H9 (cell line): Measurements from ENCODE around the gene KIF26A. TPM values are rescaled to one million over a fixed set of nuclear protein-coding genes. Genes with fewer than 3 reads are reported as not detected.

ENCODE experiments used
- DNase-seq: peaks from one replicate; pipeline ENCODE4 v3.0.0-alpha.2; 2017
- H2AFZ ChIP-seq: one replicate; pipeline ENCODE4 v1.6.1; 2013; ENCODE audit warnings: mild to moderate bottlenecking, low read length, control low read depth, moderate library complexity
- H2AK5ac ChIP-seq: 2 replicates; pipeline ENCODE4 v1.6.1; 2013; ENCODE audit warnings: low read length, control low read depth, mixed read lengths; ENCODE audit not compliant: insufficient read length
- H2BK120ac ChIP-seq: one replicate; pipeline ENCODE4 v1.6.1; 2013; ENCODE audit warnings: low read depth, mild to moderate bottlenecking, low read length, control low read depth, inconsistent platforms; ENCODE audit not compliant: poor library complexity, severe bottlenecking
- H2BK12ac ChIP-seq: 2 replicates; pipeline ENCODE4 v1.6.1; 2013; ENCODE audit warnings: low read length, control low read depth, mixed read lengths, low read depth; ENCODE audit not compliant: insufficient read length
- H2BK15ac ChIP-seq: 2 replicates; pipeline ENCODE4 v1.6.1; 2013; ENCODE audit warnings: low read depth, low read length, control low read depth
- H2BK20ac ChIP-seq: one replicate; pipeline ENCODE4 v1.6.1; 2013; ENCODE audit warnings: low read depth, mild to moderate bottlenecking, low read length, control low read depth, inconsistent platforms; ENCODE audit not compliant: poor library complexity, severe bottlenecking
- H2BK5ac ChIP-seq: 2 replicates; pipeline ENCODE4 v1.6.1; 2013; ENCODE audit warnings: low read length, control low read depth, mixed read lengths; ENCODE audit not compliant: insufficient read length
- H3K14ac ChIP-seq: 2 replicates; pipeline ENCODE4 v1.6.1; 2013; ENCODE audit warnings: low read length, control low read depth; ENCODE audit not compliant: insufficient read depth
- H3K18ac ChIP-seq: 2 replicates; pipeline ENCODE4 v1.6.1; 2013; ENCODE audit warnings: low read depth, mild to moderate bottlenecking, mixed read lengths, low read length, control low read depth; ENCODE audit not compliant: insufficient read length
- H3K23ac ChIP-seq: 2 replicates; pipeline ENCODE4 v1.6.1; 2013; ENCODE audit warnings: low read length, control low read depth, mixed read lengths, low read depth; ENCODE audit not compliant: insufficient read length
- H3K23me2 ChIP-seq: 2 replicates; pipeline ENCODE4 v1.6.1; 2013; ENCODE audit warnings: low read depth, mild to moderate bottlenecking, mixed read lengths, low read length, control low read depth; ENCODE audit not compliant: insufficient read length, poor library complexity, severe bottlenecking
- H3K27ac ChIP-seq: 2 replicates; pipeline ENCODE4 v1.5.1; 2013; ENCODE audit warnings: low read length, control low read depth, mixed read lengths, low read depth; ENCODE audit not compliant: insufficient read length
- H3K27me3 ChIP-seq: 2 replicates; pipeline ENCODE4 v1.6.1; 2013; ENCODE audit warnings: low read length, control low read depth, inconsistent platforms; ENCODE audit not compliant: insufficient read depth
- H3K4ac ChIP-seq: 2 replicates; pipeline ENCODE4 v1.6.1; 2013; ENCODE audit warnings: low read depth, mild to moderate bottlenecking, control low read depth, inconsistent platforms, low read length, moderate library complexity
- H3K4me1 ChIP-seq: 2 replicates; pipeline ENCODE4 v1.6.1; 2013; ENCODE audit warnings: low read length, control low read depth, inconsistent platforms; ENCODE audit not compliant: insufficient read depth
- H3K4me2 ChIP-seq: 2 replicates; pipeline ENCODE4 v1.6.1; 2013; ENCODE audit warnings: low read length, control low read depth, mixed read lengths; ENCODE audit not compliant: insufficient read length, insufficient read depth
- H3K56ac ChIP-seq: 2 replicates; pipeline ENCODE4 v1.6.1; 2013; ENCODE audit warnings: low read depth, mild to moderate bottlenecking, mixed read lengths, low read length, control low read depth; ENCODE audit not compliant: insufficient read length
- H3K79me1 ChIP-seq: 2 replicates; pipeline ENCODE4 v1.6.1; 2013; ENCODE audit warnings: low read depth, mild to moderate bottlenecking, moderate library complexity, low read length, control low read depth, inconsistent platforms; ENCODE audit not compliant: insufficient read depth, poor library complexity, severe bottlenecking
- H3K79me2 ChIP-seq: 2 replicates; pipeline ENCODE4 v1.6.1; 2013; ENCODE audit warnings: low read length, control low read depth, inconsistent platforms; ENCODE audit not compliant: insufficient read depth
- H3K9ac ChIP-seq: 2 replicates; pipeline ENCODE4 v1.6.1; 2013; ENCODE audit warnings: low read length, control low read depth, mixed read lengths; ENCODE audit not compliant: insufficient read length; ENCODE audit errors: extremely low read depth
- H3K9me3 ChIP-seq: one replicate; pipeline ENCODE4 v1.6.1; 2013; ENCODE audit warnings: low read depth, low read length, inconsistent platforms; ENCODE audit not compliant: control insufficient read depth
- H3T11ph ChIP-seq: one replicate; pipeline ENCODE4 v1.6.1; 2013; ENCODE audit warnings: mild to moderate bottlenecking, low read length, control low read depth, inconsistent platforms
- H4K20me1 ChIP-seq: one replicate; pipeline ENCODE4 v1.6.1; 2013; ENCODE audit not compliant: control insufficient read depth, insufficient read length, insufficient read depth
- H4K5ac ChIP-seq: 2 replicates; pipeline ENCODE4 v1.6.1; 2013; ENCODE audit warnings: low read depth, mild to moderate bottlenecking, mixed read lengths, low read length, control low read depth; ENCODE audit not compliant: insufficient read length
- H4K8ac ChIP-seq: replicated peaks from 2 replicates; pipeline ENCODE4 v1.6.1; 2013; ENCODE audit warnings: low read length, control low read depth, mixed read lengths, low read depth; ENCODE audit not compliant: insufficient read length
- H4K91ac ChIP-seq: 2 replicates; pipeline ENCODE4 v1.6.1; 2013; ENCODE audit warnings: low read depth, mild to moderate bottlenecking, moderate library complexity, mixed read lengths, low read length, control low read depth; ENCODE audit not compliant: insufficient read length
- H3K27ac Mint-ChIP-seq, 3 experiments: 2 replicates in 2 of 3; 3 replicates in 1 of 3; pipeline ENCODE4 v1.8.0; 2020 to 2021; ENCODE audit warnings: mixed read lengths in 3 of 3, mild to moderate bottlenecking in 1 of 3, moderate library complexity in 1 of 3
- H3K27me3 Mint-ChIP-seq: 2 replicates; pipeline ENCODE4 v1.8.0; 2021; ENCODE audit warnings: low read depth, mild to moderate bottlenecking, moderate library complexity, mixed read lengths
- H3K36me3 Mint-ChIP-seq, 3 experiments: 2 replicates in 2 of 3; 3 replicates in 1 of 3; pipeline ENCODE4 v1.8.0; 2020 to 2021; ENCODE audit warnings: low read depth in 3 of 3, mixed read lengths in 3 of 3; ENCODE audit not compliant: insufficient read depth in 1 of 3
- H3K4me1 Mint-ChIP-seq, 2 experiments: 2 replicates each; pipeline ENCODE4 v1.8.0; 2020; ENCODE audit warnings: mixed read lengths in 2 of 2
- H3K4me3 Mint-ChIP-seq, 2 experiments: 2 replicates in 1 of 2; 3 replicates in 1 of 2; pipeline ENCODE4 v1.8.0; 2020 to 2021; ENCODE audit warnings: mild to moderate bottlenecking in 2 of 2, mixed read lengths in 2 of 2, moderate library complexity in 1 of 2
- H3K9me3 Mint-ChIP-seq, 2 experiments: 2 replicates in 1 of 2; 3 replicates in 1 of 2; pipeline ENCODE4 v1.8.0; 2020; ENCODE audit warnings: mild to moderate bottlenecking in 2 of 2, mixed read lengths in 2 of 2, moderate library complexity in 1 of 2
- CTCF ChIP-seq: fragments of 200-600 bp; sonication (generic); conservative IDR thresholded peaks from 3 replicates; pipeline ENCODE4 v1.8.0; 2021; ENCODE audit warnings: antibody characterized with exemption, mild to moderate bottlenecking
- WGBS: extraction: QIAGEN DNeasy Blood & Tissue Kit; methylation state at CpG from one replicate; pipeline ENCODE4 v1.1.7; 2013; ENCODE audit warnings: missing lambda C conversion rate, low lambda C conversion rate, mixed read lengths; ENCODE audit not compliant: insufficient read length; ENCODE audit errors: extremely low coverage; 5-methylcytosine and 5-hydroxymethylcytosine counted together
- total RNA-seq: library from RNA; stranded (reverse); gene quantifications from 2 replicates; pipeline ENCODE4 v1.2.1, GENCODE V29; 2021

Gene KIF26A
- total RNA-seq, 1 experiment from 2014 or later = 44.2 TPM

- no peak overlapping the region for H2BK15ac ChIP-seq
- peaks cover 2% of the 10 kb centered on the region; the same call in 1 of the 2 replicates for H3K27me3 Mint-ChIP-seq
- no peaks in the 10 kb centered on the region for H3K23me2 ChIP-seq
- no peak overlapping the region for H2BK5ac ChIP-seq
- H2BK20ac ChIP-seq = no peak overlapping the region
- H3K4me2 ChIP-seq = no peak overlapping the region
- H3K9me3 ChIP-seq = no peaks in the 10 kb centered on the region
- H3K4me1 ChIP-seq = no peaks in the 10 kb centered on the region
- DNase-seq = no peak
- H3K23ac ChIP-seq = no peak overlapping the region
- WGBS = no CpG with 5 or more reads among the region's 22 CpGs
- TF ChIP-seq CTCF = no peak
- H3K4me3 Mint-ChIP-seq = no peak overlapping the region
- no peaks in the 10 kb centered on the region for H3K27me3 ChIP-seq
- H4K91ac ChIP-seq = no peak overlapping the region
- H3K9me3 Mint-ChIP-seq = no peaks in the 10 kb centered on the region; a peak in 1 of 5 replicates
- H3K79me1 ChIP-seq = no peaks in the 10 kb centered on the region
- no peak overlapping the region for H3K27ac ChIP-seq
- no peak overlapping the region for H2AK5ac ChIP-seq
- no peak overlapping the region for H3K56ac ChIP-seq
- no peak overlapping the region for H2BK120ac ChIP-seq
- no peaks in the 10 kb centered on the region for H3K79me2 ChIP-seq
- no peak overlapping the region for H2AFZ ChIP-seq
- H3K9ac ChIP-seq = no peak overlapping the region
- H2BK12ac ChIP-seq = no peak overlapping the region
- H3K4ac ChIP-seq = no peak overlapping the region
- no peaks in the 10 kb centered on the region for H4K20me1 ChIP-seq
- H3T11ph ChIP-seq = no peak overlapping the region
- H4K5ac ChIP-seq = no peak overlapping the region
- peak overlapping the region in 1 of 3 experiments; percentile 67; a peak in 1 of 7 replicates for H3K27ac Mint-ChIP-seq
- H3K18ac ChIP-seq = no peak overlapping the region
- H4K8ac ChIP-seq = no peak overlapping the region
- peak overlapping the region; percentile 10; the same call in 1 of the 2 replicates for H3K14ac ChIP-seq
- H3K4me1 Mint-ChIP-seq = peaks cover 7 to 26% of the 10 kb centered on the region in 2 experiments
- H3K36me3 Mint-ChIP-seq = no peaks in the 10 kb centered on the region
These were observed 80.2 kb downstream of the KIF26A start for GRCh38 chr14:104218361-104219180.
